Glutamatergic neuron (in vitro differentiated cells): ENCODE results near the gene TMA7. TPM values are rescaled to one million over a fixed set of nuclear protein-coding genes. Genes with fewer than 3 reads are reported as not detected.

Source experiments
- DNase-seq: peaks from one replicate; pipeline ENCODE4 v3.0.0; 2022
- H3K27ac Mint-ChIP-seq: one replicate; pipeline ENCODE4 v1.8.0; 2020; ENCODE audit warnings: mild to moderate bottlenecking, mixed read lengths, inconsistent platforms; ENCODE audit not compliant: unreplicated experiment
- H3K27me3 Mint-ChIP-seq: one replicate; pipeline ENCODE4 v1.8.0; 2020; ENCODE audit warnings: mild to moderate bottlenecking, moderate library complexity, mixed read lengths, inconsistent platforms; ENCODE audit not compliant: unreplicated experiment
- H3K36me3 Mint-ChIP-seq: one replicate; pipeline ENCODE4 v1.8.0; 2020; ENCODE audit warnings: mild to moderate bottlenecking, mixed read lengths, inconsistent platforms; ENCODE audit not compliant: unreplicated experiment
- H3K4me1 Mint-ChIP-seq: one replicate; pipeline ENCODE4 v1.8.0; 2020; ENCODE audit warnings: mild to moderate bottlenecking, low read depth, mixed read lengths, inconsistent platforms; ENCODE audit not compliant: unreplicated experiment
- H3K4me3 Mint-ChIP-seq: one replicate; pipeline ENCODE4 v1.8.0; 2020; ENCODE audit warnings: mild to moderate bottlenecking, mixed read lengths, inconsistent platforms; ENCODE audit not compliant: unreplicated experiment
- H3K9me3 Mint-ChIP-seq: one replicate; pipeline ENCODE4 v1.8.0; 2020; ENCODE audit warnings: mild to moderate bottlenecking, moderate library complexity, mixed read lengths, inconsistent platforms; ENCODE audit not compliant: unreplicated experiment
- CTCF ChIP-seq: fragments of 200-600 bp; sonication (generic); IDR thresholded peaks from one replicate; pipeline ENCODE4 v1.5.0; 2021; ENCODE audit not compliant: partially characterized antibody, unreplicated experiment
- total RNA-seq: library from RNA; stranded (reverse); fragmentation: NEBNext Ultra II Directional; extraction: Animal tissue kit (Norgen Biotek cat#: 25700); gene quantifications from one replicate; pipeline ENCODE4 v1.2.1, GENCODE V29; 2021; ENCODE audit not compliant: unreplicated experiment

Gene TMA7
- total RNA-seq, 1 donor from 2014 or later = 154 TPM

DNA sequence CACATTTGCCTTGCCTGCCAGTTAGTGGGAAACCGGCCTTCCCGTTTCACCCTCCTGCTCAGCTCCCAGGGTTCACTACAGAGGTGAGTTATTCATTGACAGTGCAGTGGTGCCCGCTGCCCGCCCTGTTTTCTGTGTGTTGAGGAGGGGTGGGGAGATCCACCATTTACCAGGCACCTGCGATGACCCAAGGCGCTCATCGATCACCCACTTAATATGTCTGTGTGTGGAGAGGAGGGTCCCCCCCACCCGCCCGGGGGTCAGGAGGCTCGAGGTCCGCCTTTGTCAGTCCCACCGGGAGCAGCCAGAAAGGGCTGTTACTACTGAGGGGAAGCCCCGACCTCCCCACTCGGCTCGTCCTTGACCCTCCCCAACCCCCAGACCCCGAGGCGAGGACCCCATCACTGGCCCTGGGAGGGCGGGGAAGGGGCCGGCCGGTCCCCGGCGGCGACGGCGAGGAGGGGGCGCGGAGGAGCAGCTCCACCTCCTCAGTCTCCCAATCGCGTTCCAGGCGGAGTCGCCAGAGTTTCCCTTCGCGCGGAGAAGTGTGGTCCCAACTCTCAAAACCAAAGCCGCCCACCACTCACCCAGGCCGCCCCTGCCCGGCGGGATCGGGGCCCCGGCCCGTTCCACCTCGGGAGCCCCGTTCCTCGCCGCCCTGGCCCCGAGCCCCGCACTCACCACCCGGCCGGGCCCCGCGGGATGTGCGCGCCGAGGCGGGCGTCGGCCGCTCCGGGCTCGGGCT is 11.3 kb upstream of the TMA7 start:
- Mint-ChIP-seq H3K36me3 (no peaks in the 10 kb centered on the region), H3K4me3 (peak overlapping the region; percentile 87), H3K27ac (peak overlapping the region; percentile 79), H3K9me3 (peaks cover 9% of the 10 kb centered on the region), H3K4me1 (peaks cover 16% of the 10 kb centered on the region), H3K27me3 (peaks cover 18% of the 10 kb centered on the region)
- peak; percentile 74 for DNase-seq
- no peak for TF ChIP-seq CTCF

DNA sequence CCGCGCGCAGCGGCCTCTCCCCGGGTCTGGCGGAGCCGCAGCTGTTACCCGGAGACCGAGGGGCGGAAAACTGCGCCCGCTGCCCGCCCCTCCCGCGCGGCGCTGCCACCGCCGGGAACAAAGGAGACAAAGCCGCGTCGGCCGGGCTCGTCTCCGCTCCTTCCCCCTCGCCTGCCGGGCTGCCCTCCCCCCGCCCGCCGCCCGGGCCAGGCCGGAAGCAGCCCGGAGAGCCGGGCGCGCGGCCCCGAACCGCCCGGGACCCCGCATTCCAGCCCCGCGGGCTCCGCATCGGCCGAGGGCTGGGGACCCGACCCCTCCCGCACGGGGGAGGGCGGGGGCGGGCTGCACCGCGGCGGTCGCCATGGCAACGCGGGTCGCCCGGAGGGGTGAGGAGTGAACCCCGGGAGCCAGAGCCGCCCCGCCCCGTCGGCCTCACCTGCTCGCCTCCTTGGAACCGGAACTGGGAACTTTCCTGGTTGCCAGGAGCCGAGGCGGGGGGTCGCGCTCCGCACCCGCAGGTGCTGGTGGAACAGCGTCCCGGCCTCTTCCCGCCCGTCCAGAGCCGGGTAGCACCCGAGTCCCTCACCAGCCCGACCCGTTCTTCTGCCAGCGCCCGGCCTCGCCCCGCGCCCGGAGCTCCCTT is 10.6 kb upstream of the TMA7 start:
- no peaks in the 10 kb centered on the region for H3K36me3 Mint-ChIP-seq
- peak; percentile 74 for DNase-seq
- TF ChIP-seq CTCF = no peak
- peaks cover 16% of the 10 kb centered on the region for H3K4me1 Mint-ChIP-seq
- H3K9me3 Mint-ChIP-seq = peaks cover 11% of the 10 kb centered on the region
- peak overlapping the region; percentile 80 for H3K4me3 Mint-ChIP-seq
- H3K27ac Mint-ChIP-seq = peak overlapping the region; percentile 73
- H3K27me3 Mint-ChIP-seq = peaks cover 18% of the 10 kb centered on the region

GRCh38 chr3:48429960-48430707 is 9.9 kb upstream of the TMA7 start, which contains the start of gene PLXNB1:
TSS of gene PLXNB1 (minus strand) at chr3:48430086. CDS start at chr3:48424611, 5,475 bp downstream.
- peak within 1 kb of the TSS; percentile 80 for H3K4me3 Mint-ChIP-seq
- peaks cover 11% of the 10 kb centered on the region for H3K9me3 Mint-ChIP-seq
- DNase-seq = peak; percentile 47
- H3K4me1 Mint-ChIP-seq = peaks cover 16% of the 10 kb centered on the region
- H3K36me3 Mint-ChIP-seq = no peaks in the 10 kb centered on the region
- H3K27ac Mint-ChIP-seq = peak within 1 kb of the TSS; percentile 73
- no peak for TF ChIP-seq CTCF
- H3K27me3 Mint-ChIP-seq = peaks cover 18% of the 10 kb centered on the region

DNA sequence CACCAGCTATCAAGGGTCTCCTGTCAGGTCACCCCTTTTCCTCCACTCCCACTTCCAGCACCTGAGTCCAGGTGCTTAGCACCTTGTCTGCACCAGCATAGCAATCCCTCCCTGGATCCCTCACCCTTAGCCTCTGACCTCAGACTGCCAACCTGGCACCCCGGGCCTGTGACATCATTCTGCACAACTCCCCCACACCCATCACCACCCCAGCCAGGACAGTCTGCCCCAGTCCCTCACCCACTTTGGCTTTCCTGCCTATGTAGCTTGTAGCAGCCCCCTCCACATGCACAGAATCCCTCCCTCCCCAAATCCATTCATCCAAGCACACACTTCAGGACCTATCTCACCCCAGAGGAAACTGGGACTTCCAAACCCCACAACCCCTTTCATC is 9.4 kb upstream of the TMA7 start:
- no peak for DNase-seq
- Mint-ChIP-seq H3K4me3 (peak overlapping the region; percentile 80), H3K27me3 (peaks cover 18% of the 10 kb centered on the region), H3K9me3 (peaks cover 11% of the 10 kb centered on the region), H3K36me3 (no peaks in the 10 kb centered on the region), H3K27ac (no peak overlapping the region), H3K4me1 (peaks cover 13% of the 10 kb centered on the region)
- no peak for TF ChIP-seq CTCF
